Osteocyte (in vitro differentiated cells): Measurements from ENCODE around the gene THSD8. TPM values are rescaled to one million over a fixed set of nuclear protein-coding genes. Genes with fewer than 3 reads are reported as not detected.

Source experiments
- DNase-seq: peaks from one replicate; pipeline ENCODE4 v3.0.0; 2021; ENCODE audit warnings: mixed read lengths; ENCODE audit not compliant: unreplicated experiment; ENCODE audit errors: extremely low spot score
- H3K27ac Mint-ChIP-seq: one replicate; pipeline ENCODE4 v1.8.0; 2021; ENCODE audit warnings: mild to moderate bottlenecking, mixed read lengths; ENCODE audit not compliant: unreplicated experiment
- H3K27me3 Mint-ChIP-seq: one replicate; pipeline ENCODE4 v1.8.0; 2021; ENCODE audit warnings: mixed read lengths; ENCODE audit not compliant: unreplicated experiment
- H3K36me3 Mint-ChIP-seq: one replicate; pipeline ENCODE4 v1.8.0; 2021; ENCODE audit warnings: mixed read lengths; ENCODE audit not compliant: unreplicated experiment
- H3K4me1 Mint-ChIP-seq: one replicate; pipeline ENCODE4 v1.8.0; 2021; ENCODE audit warnings: mixed read lengths; ENCODE audit not compliant: unreplicated experiment
- H3K4me3 Mint-ChIP-seq: one replicate; pipeline ENCODE4 v1.8.0; 2021; ENCODE audit warnings: mild to moderate bottlenecking, moderate library complexity, mixed read lengths; ENCODE audit not compliant: unreplicated experiment
- H3K9me3 Mint-ChIP-seq: one replicate; pipeline ENCODE4 v1.8.0; 2021; ENCODE audit warnings: mixed read lengths; ENCODE audit not compliant: unreplicated experiment
- total RNA-seq: library from RNA; stranded (reverse); gene quantifications from 2 replicates; pipeline ENCODE4 v1.2.1, GENCODE V29; 2021
- TF ChIP-seq, protein P1 (sequence below): fragments of 200-600 bp; sonication (generic); IDR thresholded peaks from 2 replicates; pipeline ENCODE4 v1.5.0; 2021; ENCODE audit warnings: antibody characterized with exemption, mild to moderate bottlenecking, moderate library complexity

The THSD8 gene
- total RNA-seq, 1 donor from 2014 or later: 8.2 TPM

DNA sequence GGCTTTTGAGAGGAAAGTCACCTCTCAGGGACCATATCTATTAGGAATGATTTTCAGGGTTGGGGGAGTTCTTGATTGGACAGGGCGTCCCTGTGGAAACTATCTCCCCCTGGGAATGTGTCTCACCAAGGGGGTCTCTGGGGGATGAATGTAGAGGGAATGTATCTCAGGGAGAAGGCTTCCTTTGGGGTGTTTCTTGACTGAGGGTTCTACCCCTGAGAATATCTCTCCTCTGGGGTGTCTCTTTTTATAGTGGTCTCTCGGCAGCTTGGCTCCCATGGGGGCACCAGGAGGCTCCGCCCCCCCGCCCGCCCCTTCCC lies 31.5 kb downstream of the THSD8 start:
- Mint-ChIP-seq H3K4me1 (peaks cover 10% of the 10 kb centered on the region), H3K27ac (no peak overlapping the region), H3K36me3 (no peaks in the 10 kb centered on the region), H3K27me3 (peaks cover 69% of the 10 kb centered on the region), H3K9me3 (no peaks in the 10 kb centered on the region), H3K4me3 (no peak overlapping the region)
- DNase-seq: no peak
- TF ChIP-seq, protein P1, sequence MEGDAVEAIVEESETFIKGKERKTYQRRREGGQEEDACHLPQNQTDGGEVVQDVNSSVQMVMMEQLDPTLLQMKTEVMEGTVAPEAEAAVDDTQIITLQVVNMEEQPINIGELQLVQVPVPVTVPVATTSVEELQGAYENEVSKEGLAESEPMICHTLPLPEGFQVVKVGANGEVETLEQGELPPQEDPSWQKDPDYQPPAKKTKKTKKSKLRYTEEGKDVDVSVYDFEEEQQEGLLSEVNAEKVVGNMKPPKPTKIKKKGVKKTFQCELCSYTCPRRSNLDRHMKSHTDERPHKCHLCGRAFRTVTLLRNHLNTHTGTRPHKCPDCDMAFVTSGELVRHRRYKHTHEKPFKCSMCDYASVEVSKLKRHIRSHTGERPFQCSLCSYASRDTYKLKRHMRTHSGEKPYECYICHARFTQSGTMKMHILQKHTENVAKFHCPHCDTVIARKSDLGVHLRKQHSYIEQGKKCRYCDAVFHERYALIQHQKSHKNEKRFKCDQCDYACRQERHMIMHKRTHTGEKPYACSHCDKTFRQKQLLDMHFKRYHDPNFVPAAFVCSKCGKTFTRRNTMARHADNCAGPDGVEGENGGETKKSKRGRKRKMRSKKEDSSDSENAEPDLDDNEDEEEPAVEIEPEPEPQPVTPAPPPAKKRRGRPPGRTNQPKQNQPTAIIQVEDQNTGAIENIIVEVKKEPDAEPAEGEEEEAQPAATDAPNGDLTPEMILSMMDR: no peak

DNA sequence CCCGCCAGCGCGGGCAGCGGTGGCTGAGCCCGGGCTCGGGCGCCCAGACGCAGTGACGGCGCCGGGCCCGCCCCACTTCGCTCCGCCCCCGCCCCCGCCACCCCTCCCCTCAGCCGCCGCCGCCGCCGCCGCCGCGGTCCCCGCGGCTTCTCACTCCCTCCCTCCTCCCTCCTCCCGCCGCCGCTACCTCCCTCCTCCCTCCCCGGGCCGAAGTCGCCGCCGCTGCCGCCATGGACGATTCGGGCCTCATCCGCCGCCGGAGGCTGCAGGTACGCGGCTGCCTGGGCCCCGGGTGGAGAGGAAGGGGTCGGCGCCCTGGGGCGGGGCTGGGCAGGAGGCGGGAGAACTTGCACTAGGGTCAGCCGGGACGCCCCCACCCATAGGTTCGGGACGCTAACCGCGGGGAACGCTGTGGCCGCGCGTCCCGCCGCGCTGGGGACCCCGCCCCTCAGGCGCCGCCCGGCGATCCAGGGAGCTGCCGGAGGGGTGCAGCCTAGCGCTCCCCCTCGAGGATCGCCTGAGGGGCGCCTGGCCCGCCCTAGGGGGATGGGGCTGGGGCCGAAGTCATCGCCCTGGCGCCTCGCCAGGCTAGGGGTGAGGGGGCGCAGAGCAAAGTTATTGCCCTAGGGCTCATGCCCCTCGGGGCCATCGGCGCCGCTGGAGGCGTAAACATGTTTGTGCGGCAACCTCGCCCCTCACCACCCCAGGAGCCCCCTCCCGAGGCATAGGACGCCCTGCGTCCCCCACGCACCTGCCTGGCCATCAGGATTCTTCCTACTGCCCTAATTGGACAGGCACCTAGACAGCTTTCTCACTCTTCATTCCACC lies 32.1 kb downstream of the THSD8 start:
- peak overlapping the region; percentile 58 for H3K4me3 Mint-ChIP-seq
- H3K36me3 Mint-ChIP-seq: no peaks in the 10 kb centered on the region
- H3K27me3 Mint-ChIP-seq: peaks cover 69% of the 10 kb centered on the region
- no peak overlapping the region for H3K27ac Mint-ChIP-seq
- H3K9me3 Mint-ChIP-seq: no peaks in the 10 kb centered on the region
- TF ChIP-seq, protein P1: no peak
- H3K4me1 Mint-ChIP-seq: peaks cover 12% of the 10 kb centered on the region
- DNase-seq: no peak

DNA sequence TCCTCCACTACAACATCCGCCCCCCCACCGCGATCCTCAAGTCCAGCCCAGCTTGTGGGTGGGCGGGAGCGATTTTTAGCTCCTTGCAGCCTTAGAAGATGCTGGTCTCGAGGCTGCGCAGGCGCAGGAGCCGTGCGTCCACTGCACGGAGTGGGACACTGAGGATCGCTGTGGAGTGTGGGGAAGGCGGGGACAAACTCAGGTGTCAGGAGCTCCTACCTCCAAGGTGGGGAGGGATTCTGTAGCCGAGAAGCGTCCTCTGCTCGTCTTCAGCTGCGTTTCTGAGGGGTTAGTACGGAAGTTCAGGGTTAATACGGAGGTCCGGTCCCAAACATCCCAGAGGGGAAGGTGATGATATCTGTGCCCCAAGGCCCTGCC lies 32.7 kb downstream of the THSD8 start, which contains the start of gene RTBDN:
Gene RTBDN, minus strand, starts transcription at position 14 of the 378 bp plus-strand sequence. CDS start 4,600 bp downstream, outside the sequence.
- Mint-ChIP-seq H3K36me3 (no peaks in the 10 kb centered on the region), H3K27ac (no peak within 1 kb of the TSS), H3K9me3 (no peaks in the 10 kb centered on the region), H3K4me1 (peaks cover 15% of the 10 kb centered on the region), H3K4me3 (peak within 1 kb of the TSS; percentile 58), H3K27me3 (peaks cover 72% of the 10 kb centered on the region)
- no peak for DNase-seq
- TF ChIP-seq, protein P1: no peak

DNA sequence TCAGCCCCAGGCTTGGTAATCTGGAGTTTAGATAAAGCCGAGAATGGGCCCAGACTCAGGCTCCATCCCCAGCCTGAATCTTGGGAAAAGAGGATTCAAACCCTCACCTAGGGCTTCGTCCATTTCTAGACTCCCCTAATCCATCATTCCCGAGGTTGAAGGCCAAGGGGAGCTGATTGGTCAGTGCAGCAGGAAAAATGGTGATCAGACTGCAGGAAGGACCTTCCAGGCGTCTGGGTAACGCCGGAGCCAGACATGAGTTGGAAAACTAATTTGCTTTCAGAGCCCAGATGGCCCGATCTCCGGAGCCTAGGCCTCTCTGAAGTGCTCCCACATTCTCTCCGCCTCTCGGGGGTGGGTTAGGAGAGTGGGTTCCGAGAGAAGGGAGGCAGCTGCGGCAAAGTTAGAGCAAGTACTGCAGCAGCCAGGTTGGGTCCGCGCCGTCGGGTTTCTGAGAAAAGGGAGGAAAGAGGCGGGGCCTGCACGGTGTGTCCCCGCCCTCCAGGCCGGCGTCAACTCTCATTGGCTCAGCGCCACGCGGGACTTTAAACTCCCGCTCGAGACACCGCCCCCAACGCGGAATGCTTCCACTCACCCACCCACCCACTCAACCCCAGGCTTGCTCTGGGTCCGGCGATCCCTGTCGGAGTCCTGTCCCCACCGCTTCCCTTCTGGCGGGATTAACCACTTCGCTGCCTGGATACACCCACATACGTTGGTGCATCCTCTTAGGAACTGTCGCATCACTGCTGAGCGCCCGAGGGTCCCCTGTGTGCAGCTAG lies 33.3 kb downstream of the THSD8 start:
- Mint-ChIP-seq H3K4me1 (peaks cover 16% of the 10 kb centered on the region), H3K27ac (no peak overlapping the region), H3K4me3 (no peak overlapping the region), H3K27me3 (peaks cover 71% of the 10 kb centered on the region), H3K36me3 (no peaks in the 10 kb centered on the region), H3K9me3 (no peaks in the 10 kb centered on the region)
- no peak for DNase-seq
- TF ChIP-seq, protein P1: no peak

DNA sequence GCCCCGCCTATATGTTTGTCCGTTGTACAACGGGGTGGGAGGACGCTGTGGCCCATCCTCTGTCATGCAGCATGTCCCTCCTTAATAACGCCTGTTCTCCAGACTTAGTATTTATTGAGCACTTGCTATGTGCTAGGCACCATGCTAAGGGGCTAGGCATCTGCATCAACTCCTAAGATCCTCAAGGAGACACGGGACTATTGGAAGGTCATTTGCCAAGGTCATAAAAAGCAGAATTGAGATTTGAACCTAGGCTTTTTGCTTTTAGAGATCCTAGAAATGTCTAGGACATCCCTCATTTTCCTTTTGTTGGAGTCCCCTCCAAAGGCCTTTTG lies 34.6 kb downstream of the THSD8 start:
- Mint-ChIP-seq H3K27ac (no peak overlapping the region), H3K36me3 (no peaks in the 10 kb centered on the region), H3K4me3 (no peak overlapping the region), H3K4me1 (peaks cover 28% of the 10 kb centered on the region), H3K9me3 (no peaks in the 10 kb centered on the region), H3K27me3 (peaks cover 74% of the 10 kb centered on the region)
- TF ChIP-seq, protein P1: no peak
- DNase-seq: no peak
